Skeletal muscle satellite cell (primary cell): ENCODE results near the gene ERH.

ENCODE experiments used
- H3K27me3 ChIP-seq: 2 replicates; pipeline ENCODE4 v1.7.0; 2013; ENCODE audit warnings: low read length; ENCODE audit not compliant: control insufficient read depth, insufficient read depth
- H3K36me3 ChIP-seq: 2 replicates; pipeline ENCODE4 v1.7.0; 2013; ENCODE audit warnings: mild to moderate bottlenecking, control low read depth, low read length; ENCODE audit not compliant: insufficient read depth
- H3K4me1 ChIP-seq: 2 replicates; pipeline ENCODE4 v1.7.0; 2013; ENCODE audit warnings: low read length; ENCODE audit not compliant: control insufficient read depth, insufficient read depth
- H3K4me2 ChIP-seq: 2 replicates; pipeline ENCODE4 v1.7.0; 2013; ENCODE audit warnings: mild to moderate bottlenecking, low read length
- H3K4me3 ChIP-seq: 2 replicates; pipeline ENCODE4 v1.7.0; 2013; ENCODE audit warnings: low read length
- H3K9ac ChIP-seq: 2 replicates; pipeline ENCODE4 v1.7.0; 2013; ENCODE audit warnings: mild to moderate bottlenecking, low read depth, low read length, moderate library complexity
- H3K9me3 ChIP-seq: replicated peaks from 2 replicates; pipeline ENCODE4 v1.7.0; 2013; ENCODE audit warnings: mild to moderate bottlenecking, control low read depth, low read length

The ERH gene

DNA sequence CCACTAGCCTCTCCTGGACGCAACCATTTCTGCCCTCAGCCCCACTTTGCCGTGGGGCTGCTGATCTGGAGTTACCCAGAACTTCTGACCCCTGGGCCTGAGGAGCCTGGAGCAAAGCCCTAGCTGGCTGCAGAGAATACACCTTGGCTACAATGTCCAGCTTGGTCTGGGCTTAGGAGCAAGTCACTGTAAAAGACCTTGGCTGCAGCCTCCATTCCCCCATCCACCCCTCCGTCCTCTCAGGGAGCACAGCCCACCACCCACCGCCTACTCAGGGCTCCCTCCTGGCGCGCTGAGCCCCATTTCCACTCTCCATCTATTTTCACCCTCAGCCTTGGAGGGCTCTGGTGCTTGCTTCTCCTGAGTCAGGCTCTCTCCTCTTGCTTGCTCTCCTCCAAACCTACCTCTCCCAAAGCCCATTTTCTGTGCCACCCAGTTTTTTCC is 42.9 kb downstream of the ERH start:
- Histone ChIP-seq H3K36me3 (no peaks in the 10 kb centered on the region), H3K27me3 (peaks cover 6% of the 10 kb centered on the region), H3K9me3 (no peaks in the 10 kb centered on the region), H3K4me1 (peaks cover 10% of the 10 kb centered on the region), H3K9ac (peak overlapping the region; percentile 46), H3K4me3 (no peak overlapping the region), H3K4me2 (no peak overlapping the region)

DNA sequence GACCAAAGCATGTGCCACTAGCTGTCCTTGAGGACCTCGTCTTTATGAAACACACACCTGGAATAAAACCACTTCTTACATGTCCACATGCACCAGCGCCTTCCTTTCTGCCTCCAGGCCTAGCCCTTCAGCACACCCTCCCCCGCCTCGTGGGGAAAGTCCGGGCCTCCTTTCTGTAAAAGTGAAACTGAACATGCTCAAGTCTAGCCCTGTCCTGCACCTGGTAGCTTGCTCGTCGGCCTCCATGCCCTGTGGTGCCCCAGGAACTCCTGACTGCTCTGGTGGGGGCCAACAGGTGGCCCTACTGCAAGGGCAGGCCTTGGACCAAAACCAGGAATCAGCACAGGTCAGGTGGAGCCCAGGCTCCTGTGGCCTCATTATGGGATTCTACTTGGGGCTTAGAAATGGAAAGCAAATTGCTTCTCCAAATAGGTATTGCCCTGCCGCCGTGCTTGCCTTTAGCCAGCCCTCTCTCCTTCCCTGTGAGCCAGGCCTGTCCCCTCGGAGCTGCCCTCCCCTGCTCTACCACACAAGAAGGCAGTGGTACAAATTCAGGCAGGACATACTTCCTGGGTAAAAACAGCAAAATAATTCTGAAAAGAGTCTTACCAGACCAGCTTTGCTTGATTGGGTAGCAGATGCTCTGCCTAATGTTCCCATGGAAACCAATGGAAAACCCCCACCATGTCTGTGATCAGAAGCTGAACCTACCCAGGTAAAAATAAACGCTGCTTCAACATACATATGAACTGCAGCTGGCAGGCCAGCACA is 43.5 kb downstream of the ERH start:
- no peak overlapping the region for H3K9ac ChIP-seq
- H3K36me3 ChIP-seq = no peaks in the 10 kb centered on the region
- no peak overlapping the region for H3K4me2 ChIP-seq
- H3K4me3 ChIP-seq = no peak overlapping the region
- peaks cover 10% of the 10 kb centered on the region for H3K4me1 ChIP-seq
- H3K27me3 ChIP-seq = peaks cover 6% of the 10 kb centered on the region
- no peaks in the 10 kb centered on the region for H3K9me3 ChIP-seq

DNA sequence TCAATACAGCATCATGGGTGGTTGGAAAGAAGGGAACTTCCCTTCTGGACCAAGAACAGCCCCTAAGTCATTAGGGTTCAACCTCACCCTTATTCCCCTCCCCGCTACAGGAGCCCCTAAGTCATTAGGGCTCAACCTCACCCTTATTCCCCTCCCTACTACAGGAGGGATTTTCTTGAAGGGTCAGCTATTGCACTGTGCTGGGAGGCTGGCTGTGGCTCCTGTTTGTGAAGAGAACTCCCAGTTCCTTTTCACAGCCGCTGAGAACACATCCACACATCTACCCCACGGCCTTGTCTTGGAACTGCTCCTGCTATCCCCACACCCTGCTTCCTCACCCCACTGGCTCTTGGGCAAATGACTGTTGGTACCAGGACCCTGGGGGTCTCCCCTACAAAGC is 44.9 kb downstream of the ERH start:
- Histone ChIP-seq H3K27me3 (peaks cover 10% of the 10 kb centered on the region), H3K4me2 (no peak overlapping the region), H3K4me1 (peaks cover 10% of the 10 kb centered on the region), H3K4me3 (no peak overlapping the region), H3K9ac (no peak overlapping the region), H3K36me3 (no peaks in the 10 kb centered on the region), H3K9me3 (no peaks in the 10 kb centered on the region)

DNA sequence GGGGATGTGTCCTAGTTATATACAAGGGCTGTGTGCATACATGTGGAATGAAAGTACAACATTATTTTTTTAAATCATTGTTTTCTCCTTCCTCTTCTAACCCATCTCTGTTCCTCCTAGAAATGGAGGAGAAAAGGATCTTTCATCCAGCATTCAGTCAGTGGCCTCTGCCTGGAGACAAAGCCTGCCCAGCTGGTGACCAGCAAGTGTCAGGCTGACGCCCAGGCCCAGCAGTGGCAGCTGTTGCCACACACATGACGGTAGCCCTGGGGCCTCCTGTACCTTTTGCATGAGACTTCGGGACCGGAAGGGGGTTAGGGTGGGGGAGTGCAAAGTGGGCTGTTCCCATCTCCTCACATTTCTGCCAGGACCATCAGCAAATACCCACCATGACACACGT is 46.2 kb downstream of the ERH start:
- Histone ChIP-seq H3K36me3 (no peaks in the 10 kb centered on the region), H3K9me3 (no peaks in the 10 kb centered on the region), H3K4me2 (no peak overlapping the region), H3K4me3 (no peak overlapping the region), H3K4me1 (peaks cover 10% of the 10 kb centered on the region), H3K27me3 (peaks cover 11% of the 10 kb centered on the region), H3K9ac (no peak overlapping the region)

DNA sequence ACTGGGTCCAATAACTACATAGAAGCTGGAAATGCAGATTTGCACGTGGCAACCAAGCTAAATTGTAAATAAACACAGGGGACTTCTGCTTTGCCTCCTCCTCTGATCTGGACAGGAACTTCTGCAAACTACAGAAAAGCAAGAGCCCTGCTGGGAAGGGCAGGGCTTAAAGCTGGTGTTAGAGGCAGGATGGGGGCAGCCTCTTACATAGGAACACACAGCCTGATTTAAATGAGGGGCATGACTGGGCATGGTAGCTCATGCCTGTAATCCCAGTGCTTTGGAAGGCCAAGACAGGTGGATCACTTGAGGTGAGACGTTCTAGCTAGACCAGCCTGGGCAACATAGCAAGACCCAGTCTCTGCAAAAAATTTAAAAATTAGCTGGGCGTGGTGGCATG is 46.7 kb downstream of the ERH start:
- peaks cover 11% of the 10 kb centered on the region for H3K27me3 ChIP-seq
- H3K36me3 ChIP-seq = no peaks in the 10 kb centered on the region
- H3K9ac ChIP-seq = no peak overlapping the region
- H3K4me3 ChIP-seq = no peak overlapping the region
- no peak overlapping the region for H3K4me2 ChIP-seq
- H3K4me1 ChIP-seq = peaks cover 10% of the 10 kb centered on the region
- H3K9me3 ChIP-seq = no peaks in the 10 kb centered on the region

DNA sequence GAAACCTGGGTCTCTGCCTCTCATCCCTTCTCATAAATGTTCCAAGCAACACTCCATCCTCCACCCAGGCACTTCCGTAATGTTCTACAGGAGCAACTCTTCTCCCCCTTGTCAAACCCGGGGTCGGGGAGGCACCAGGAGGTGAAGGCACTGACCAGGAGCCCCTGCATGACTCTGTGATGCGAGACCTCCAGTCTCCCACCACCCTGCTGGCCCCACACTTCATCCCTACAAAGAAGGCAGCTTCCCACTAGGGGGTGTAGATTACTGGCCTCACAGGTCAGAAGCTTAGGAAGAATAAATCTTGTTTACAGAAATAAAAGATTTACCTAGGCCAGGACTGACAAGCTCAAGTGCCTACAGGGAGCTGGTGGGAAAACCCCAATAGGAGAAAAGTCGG is 47.2 kb downstream of the ERH start:
- peaks cover 11% of the 10 kb centered on the region for H3K27me3 ChIP-seq
- no peak overlapping the region for H3K4me3 ChIP-seq

DNA sequence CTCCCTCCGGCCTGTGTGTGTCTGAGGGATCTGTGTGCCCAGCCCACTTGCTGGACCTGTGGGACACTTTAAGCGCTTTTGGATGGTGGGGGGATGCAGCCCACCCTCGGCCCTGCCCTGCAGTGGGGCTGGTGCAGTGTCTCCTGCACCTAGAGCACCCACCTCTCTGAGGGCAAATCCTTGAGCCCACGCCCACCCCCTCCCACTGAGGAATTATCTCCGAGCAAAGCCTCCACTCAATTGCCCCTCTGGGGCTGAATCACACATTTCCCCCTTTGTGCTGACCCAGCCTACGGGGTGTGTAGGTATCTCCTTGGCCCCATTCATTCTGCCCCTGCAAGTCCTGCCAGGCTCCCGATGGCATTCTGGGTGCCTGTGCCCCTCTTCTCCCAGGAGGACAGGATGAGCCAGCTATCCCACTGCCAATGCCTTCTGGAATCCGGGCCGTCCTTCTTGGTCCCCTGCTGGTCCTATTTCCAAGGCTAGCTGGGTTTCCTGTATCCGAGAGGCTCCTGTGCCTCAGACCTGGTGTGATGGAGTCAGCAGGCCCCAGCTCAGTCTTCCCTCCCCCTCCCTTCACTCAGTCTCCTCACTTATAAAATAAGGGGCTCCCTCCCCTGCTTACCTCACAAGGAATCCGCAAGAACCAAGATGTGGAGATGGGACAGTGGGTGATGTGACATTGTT is 48.9 kb downstream of the ERH start:
- Histone ChIP-seq H3K4me1 (no peaks in the 10 kb centered on the region), H3K27me3 (peaks cover 11% of the 10 kb centered on the region)

More for the DNA sequence above, 47.2 kb downstream of the ERH start:
- Histone ChIP-seq H3K9me3 (no peaks in the 10 kb centered on the region), H3K4me2 (no peak overlapping the region), H3K9ac (no peak overlapping the region), H3K4me1 (peaks cover 7% of the 10 kb centered on the region), H3K36me3 (no peaks in the 10 kb centered on the region)

DNA sequence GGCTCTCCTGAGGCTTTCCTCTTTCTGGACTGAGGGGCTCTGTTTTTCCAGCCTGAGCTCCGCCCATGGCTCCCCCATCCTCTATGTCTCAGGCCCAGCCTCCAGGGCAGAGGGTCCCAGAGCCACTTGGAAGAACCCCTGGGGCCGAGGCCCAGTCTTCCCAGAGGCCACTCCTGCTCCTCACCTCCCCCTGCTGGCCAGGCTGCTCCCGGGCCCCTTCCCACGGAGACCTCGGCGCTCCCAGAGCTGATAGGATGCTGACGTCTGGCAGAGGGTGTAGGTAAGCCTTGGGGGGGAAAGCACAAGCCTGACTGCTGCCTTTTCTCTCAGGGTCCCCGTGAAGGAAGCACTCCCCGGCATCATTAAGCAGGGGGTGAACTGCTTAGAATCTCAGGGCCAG is 51.4 kb downstream of the ERH start:
- Histone ChIP-seq H3K9ac (no peak overlapping the region), H3K36me3 (no peaks in the 10 kb centered on the region), H3K4me2 (no peak overlapping the region), H3K4me3 (no peak overlapping the region), H3K4me1 (no peaks in the 10 kb centered on the region), H3K9me3 (no peaks in the 10 kb centered on the region), H3K27me3 (peaks cover 5% of the 10 kb centered on the region)

More for the DNA sequence above, 48.9 kb downstream of the ERH start:
- Histone ChIP-seq H3K9ac (no peak overlapping the region), H3K4me3 (no peak overlapping the region), H3K4me2 (no peak overlapping the region), H3K9me3 (no peaks in the 10 kb centered on the region), H3K36me3 (no peaks in the 10 kb centered on the region)

DNA sequence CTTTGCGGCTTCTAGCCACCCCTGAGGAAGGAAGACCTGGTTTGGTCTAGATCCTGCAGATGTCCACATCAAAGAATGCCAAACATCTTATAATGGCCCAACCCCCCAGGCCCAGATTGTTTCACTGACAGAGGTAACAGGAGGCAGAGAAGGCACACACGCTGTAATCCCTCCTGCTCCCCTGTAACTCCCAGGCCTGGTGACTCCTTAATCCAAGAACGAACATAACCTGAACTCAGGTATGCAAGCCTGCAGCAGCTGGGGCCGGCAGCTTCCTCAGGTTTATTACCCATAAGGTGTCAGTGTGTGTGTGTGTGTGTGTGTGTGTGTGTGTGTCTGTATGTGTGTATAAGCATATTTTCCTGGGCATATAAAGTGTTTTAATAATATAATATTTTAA is 52.7 kb downstream of the ERH start:
- no peaks in the 10 kb centered on the region for H3K4me1 ChIP-seq
- no peak overlapping the region for H3K4me3 ChIP-seq
- no peak overlapping the region for H3K4me2 ChIP-seq
- peaks cover 11% of the 10 kb centered on the region for H3K27me3 ChIP-seq
- no peaks in the 10 kb centered on the region for H3K9me3 ChIP-seq
- no peaks in the 10 kb centered on the region for H3K36me3 ChIP-seq
- no peak overlapping the region for H3K9ac ChIP-seq

DNA sequence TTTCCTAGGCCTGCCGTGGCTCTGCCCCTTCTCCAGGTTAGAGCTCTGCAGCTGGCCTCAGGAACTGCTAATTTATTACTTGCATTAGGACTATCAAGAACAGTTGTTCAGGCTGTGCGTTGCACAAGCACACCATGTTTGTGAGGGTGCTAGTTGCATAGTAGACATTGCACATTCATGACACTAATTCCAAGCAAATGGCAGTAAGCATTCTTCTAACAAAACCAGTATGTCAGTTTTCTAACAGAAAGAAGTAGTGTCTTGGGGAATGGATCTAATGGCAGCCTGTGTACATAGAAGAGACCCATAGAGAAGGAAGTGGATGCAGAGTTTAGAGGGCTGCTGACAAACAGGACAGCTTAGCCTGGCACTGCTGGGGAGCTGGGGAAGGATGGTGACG is 53.9 kb downstream of the ERH start:
- Histone ChIP-seq H3K4me2 (no peak overlapping the region), H3K9ac (no peak overlapping the region), H3K4me3 (no peak overlapping the region), H3K4me1 (no peaks in the 10 kb centered on the region), H3K36me3 (no peaks in the 10 kb centered on the region), H3K9me3 (no peaks in the 10 kb centered on the region), H3K27me3 (peaks cover 11% of the 10 kb centered on the region)

DNA sequence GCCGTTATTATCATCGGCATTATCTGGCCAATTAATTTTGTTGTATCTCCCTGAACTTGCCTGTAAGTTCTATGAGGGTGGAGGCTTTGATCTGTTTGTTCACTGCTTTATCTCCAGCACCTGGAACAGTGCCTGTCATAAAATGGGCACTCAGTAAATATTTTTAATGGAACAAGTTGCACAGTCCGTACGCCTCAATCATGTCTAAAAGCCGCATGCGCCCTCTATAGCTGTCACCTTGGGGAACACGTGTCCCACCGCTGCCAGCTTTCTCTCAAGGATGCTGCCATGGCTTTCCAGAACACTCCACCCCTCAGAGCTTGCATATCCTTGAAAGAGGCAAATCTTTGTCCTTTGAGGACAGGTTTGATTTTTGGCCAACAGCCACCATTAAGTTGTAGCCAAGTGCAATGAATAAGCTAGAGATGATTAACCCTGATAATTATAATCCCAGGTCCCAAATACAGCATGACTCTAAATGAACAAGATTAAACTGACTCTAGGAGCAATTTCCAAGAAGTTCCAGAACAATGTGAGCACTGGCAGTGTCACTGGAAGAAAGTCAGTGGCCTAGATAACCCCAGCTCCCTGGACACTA is 55.1 kb downstream of the ERH start:
- H3K4me1 ChIP-seq = no peaks in the 10 kb centered on the region

More for the DNA sequence above, 55.1 kb downstream of the ERH start:
- Histone ChIP-seq H3K36me3 (no peaks in the 10 kb centered on the region), H3K9me3 (no peaks in the 10 kb centered on the region), H3K4me3 (no peak overlapping the region), H3K27me3 (peaks cover 9% of the 10 kb centered on the region), H3K4me2 (no peak overlapping the region), H3K9ac (no peak overlapping the region)
